H1 (cell line): ENCODE data around the gene HLF. TPM values are rescaled to one million over a fixed set of nuclear protein-coding genes. Genes with fewer than 3 reads are reported as not detected.

Source experiments
- CTCF ChIA-PET: fragments of 300-600 bp; sonication (Branson Sonifier 250); formaldehyde crosslinking; loops from one replicate; lab custom pipeline; 2021; ENCODE audit not compliant: partially characterized antibody; lab: Charles Lee
- POLR2A ChIA-PET: fragments of 300-600 bp; sonication (Branson Sonifier 250); formaldehyde crosslinking; loops from one replicate; lab custom pipeline; 2021; ENCODE audit warnings: inconsistent platforms; ENCODE audit not compliant: partially characterized antibody; lab: Charles Lee
- DNase-seq, 2 experiments: peaks; one replicate each; pipeline versions ENCODE4 v3.0.0 to v3.0.0-alpha.2; 2010 to 2022; ENCODE audit warnings: low spot score in 2 of 2, low read depth in 1 of 2, mixed read lengths in 1 of 2
- FAIRE-seq: peaks from 2 replicates; lab custom pipeline; 2011; peaks lifted over from hg19 to GRCh38; lab: Jason Lieb, UNC
- H2AFZ ChIP-seq: 2 replicates; pipeline ENCODE4 v1.8.1; 2012; ENCODE audit warnings: low read length, inconsistent platforms
- H2AK5ac ChIP-seq: 2 replicates; pipeline ENCODE4 v1.6.1; 2013; ENCODE audit warnings: low read depth, low read length
- H2BK120ac ChIP-seq: replicated peaks from 2 replicates; pipeline ENCODE3; 2013; ENCODE audit warnings: low read depth, low read length, inconsistent platforms
- H2BK12ac ChIP-seq: 2 replicates; pipeline ENCODE4 v1.6.1; 2013; ENCODE audit warnings: low read depth, low read length
- H2BK15ac ChIP-seq: 2 replicates; pipeline ENCODE4 v1.6.1; 2013; ENCODE audit warnings: low read length
- H2BK20ac ChIP-seq: 2 replicates; pipeline ENCODE4 v1.6.1; 2013; ENCODE audit warnings: low read length
- H2BK5ac ChIP-seq: 2 replicates; pipeline ENCODE4 v1.6.1; 2013; ENCODE audit warnings: low read depth, low read length
- H3K14ac ChIP-seq: 2 replicates; pipeline ENCODE4 v1.6.1; 2013; ENCODE audit warnings: inconsistent platforms; ENCODE audit not compliant: insufficient read length
- H3K18ac ChIP-seq: 2 replicates; pipeline ENCODE4 v1.6.1; 2013; ENCODE audit warnings: low read length; ENCODE audit errors: extremely low read depth
- H3K23ac ChIP-seq: 2 replicates; pipeline ENCODE4 v1.6.1; 2013; ENCODE audit warnings: inconsistent platforms; ENCODE audit not compliant: insufficient read length
- H3K23me2 ChIP-seq: 2 replicates; pipeline ENCODE4 v1.6.1; 2013; ENCODE audit warnings: low read depth, low read length
- H3K27ac ChIP-seq: 2 replicates; pipeline ENCODE4 v1.6.1; 2011; ENCODE audit warnings: low read depth, low read length, inconsistent platforms
- H3K27me3 ChIP-seq, 4 experiments: replicated peaks in 1 of 4; 1 replicate in 1 of 4; 2 replicates in 3 of 4; pipeline versions ENCODE4 v1.6.1 to v1.8.1; 2011 to 2013; ENCODE audit warnings: low read length in 3 of 4, mild to moderate bottlenecking in 3 of 4, inconsistent platforms in 2 of 4, mixed read lengths in 2 of 4, moderate library complexity in 1 of 4; ENCODE audit not compliant: control insufficient read depth in 3 of 4, insufficient read depth in 3 of 4; ENCODE audit errors: extremely low read depth in 1 of 4
- H3K36me3 ChIP-seq, 4 experiments: 2 replicates each; pipeline versions ENCODE4 v1.6.1 to v1.8.1; 2011 to 2013; ENCODE audit warnings: mild to moderate bottlenecking in 4 of 4, low read length in 3 of 4, moderate library complexity in 2 of 4, control low read depth in 1 of 4, inconsistent platforms in 1 of 4; ENCODE audit not compliant: insufficient read depth in 4 of 4, control insufficient read depth in 2 of 4
- H3K4ac ChIP-seq: replicated peaks from 2 replicates; pipeline ENCODE3; 2013; ENCODE audit warnings: low read length, low read depth, mixed read lengths, inconsistent platforms; ENCODE audit not compliant: insufficient read length
- H3K4me1 ChIP-seq, 4 experiments: replicated peaks in 1 of 4; 1 replicate in 1 of 4; 2 replicates in 3 of 4; pipeline versions ENCODE4 v1.6.1 to v1.8.1; 2011 to 2013; ENCODE audit warnings: low read length in 3 of 4, inconsistent platforms in 2 of 4, mixed read lengths in 1 of 4; ENCODE audit not compliant: insufficient read depth in 4 of 4, control insufficient read depth in 3 of 4
- H3K4me2 ChIP-seq, 2 experiments: 2 replicates each; pipeline versions ENCODE4 v1.6.1 to v1.8.1; 2011 to 2013; ENCODE audit warnings: low read depth in 2 of 2, low read length in 2 of 2, control low read depth in 1 of 2, inconsistent platforms in 1 of 2, mild to moderate bottlenecking in 1 of 2; ENCODE audit not compliant: insufficient read depth in 1 of 2
- H3K4me3 ChIP-seq, 4 experiments: fragments of 200-600, 300-600 bp in 1 of 4; sonication (generic), shearing (Covaris generic), sonication (Bioruptor Twin) in 1 of 4; 2 replicates each; pipeline versions ENCODE4 v1.5.1 to v1.8.1; 2011 to 2016; ENCODE audit warnings: low read length in 4 of 4, low read depth in 3 of 4, control low read depth in 2 of 4, inconsistent platforms in 2 of 4, mild to moderate bottlenecking in 2 of 4, mixed read lengths in 1 of 4, moderate library complexity in 1 of 4; ENCODE audit not compliant: insufficient read depth in 2 of 4; ENCODE audit errors: extremely low read depth in 1 of 4
- H3K56ac ChIP-seq: replicated peaks from 2 replicates; pipeline ENCODE3; 2013; ENCODE audit warnings: low read depth, mild to moderate bottlenecking, mixed read lengths, low read length, inconsistent platforms; ENCODE audit not compliant: insufficient read length
- H3K79me1 ChIP-seq: 2 replicates; pipeline ENCODE4 v1.6.1; 2013; ENCODE audit warnings: low read depth, low read length, control low read depth
- H3K79me2 ChIP-seq, 2 experiments: 2 replicates each; pipeline versions ENCODE4 v1.6.1 to v1.8.1; 2012 to 2013; ENCODE audit warnings: low read length in 2 of 2, mild to moderate bottlenecking in 2 of 2, inconsistent platforms in 1 of 2; ENCODE audit not compliant: insufficient read depth in 2 of 2, control insufficient read depth in 1 of 2
- H3K9ac ChIP-seq, 4 experiments: replicated peaks in 1 of 4; 1 replicate in 1 of 4; 2 replicates in 3 of 4; pipeline versions ENCODE4 v1.6.1 to v1.8.1; 2011 to 2013; ENCODE audit warnings: low read depth in 3 of 4, low read length in 3 of 4, control low read depth in 2 of 4, mild to moderate bottlenecking in 2 of 4, moderate library complexity in 2 of 4, inconsistent platforms in 1 of 4; ENCODE audit errors: extremely low read depth in 1 of 4
- H3K9me3 ChIP-seq, 2 experiments: 2 replicates each; pipeline versions ENCODE4 v1.6.1 to v1.8.1; 2012 to 2013; ENCODE audit warnings: mild to moderate bottlenecking in 2 of 2, moderate library complexity in 2 of 2, control low read depth in 1 of 2, inconsistent platforms in 1 of 2, low read depth in 1 of 2, low read length in 1 of 2, mixed read lengths in 1 of 2; ENCODE audit not compliant: insufficient read depth in 2 of 2
- H4K20me1 ChIP-seq, 2 experiments: replicated peaks in 1 of 2; 2 replicates each; pipeline versions ENCODE3 to v1.8.1; 2011 to 2013; ENCODE audit warnings: inconsistent platforms in 2 of 2, low read length in 2 of 2, mild to moderate bottlenecking in 1 of 2; ENCODE audit not compliant: insufficient read depth in 2 of 2, control insufficient read depth in 1 of 2
- H4K5ac ChIP-seq: 2 replicates; pipeline ENCODE4 v1.6.1; 2013; ENCODE audit warnings: low read length, low read depth, mixed read lengths, inconsistent platforms; ENCODE audit not compliant: insufficient read length
- H4K8ac ChIP-seq: 2 replicates; pipeline ENCODE4 v1.8.0; 2013; ENCODE audit warnings: mild to moderate bottlenecking, moderate library complexity, low read length, inconsistent platforms; ENCODE audit not compliant: insufficient read depth; ENCODE audit errors: extremely low read depth
- H4K91ac ChIP-seq: replicated peaks from 2 replicates; pipeline ENCODE3; 2013; ENCODE audit warnings: low read length, mixed read lengths, inconsistent platforms; ENCODE audit not compliant: insufficient read length
- ATF2 ChIP-seq: IDR thresholded peaks from 2 replicates; pipeline ENCODE4 v1.6.1; 2012; ENCODE audit warnings: low read length, inconsistent platforms
- CEBPB ChIP-seq: IDR thresholded peaks from 2 replicates; pipeline ENCODE4 v1.6.1; 2012; ENCODE audit warnings: low read depth, low read length
- GTF2F1 ChIP-seq: IDR thresholded peaks from 2 replicates; pipeline ENCODE4 v1.6.1; 2012; ENCODE audit warnings: low read depth, low read length, improper control_type of control experiment, borderline replicate concordance
- HDAC6 ChIP-seq: IDR thresholded peaks from one replicate; pipeline ENCODE4 v1.7.1; 2012; ENCODE audit warnings: low read depth, mild to moderate bottlenecking, inconsistent platforms, low read length, moderate library complexity
- KDM5A ChIP-seq: fragments of 200-600 bp; IDR thresholded peaks from 2 replicates; pipeline ENCODE4 v1.7.1; 2012; ENCODE audit warnings: mild to moderate bottlenecking, low read length, inconsistent platforms, mixed read lengths
- RFX5 ChIP-seq: IDR thresholded peaks from 2 replicates; pipeline ENCODE4 v1.6.1; 2011; ENCODE audit warnings: low read depth, low read length, improper control_type of control experiment, borderline replicate concordance
- SAP30 ChIP-seq: fragments of 300-600 bp; sonication (generic); IDR thresholded peaks from 2 replicates; pipeline ENCODE4 v1.7.1; 2012; ENCODE audit warnings: low read length, moderate library complexity, mild to moderate bottlenecking, inconsistent platforms; ENCODE audit not compliant: insufficient read depth, insufficient replicate concordance
- SIN3A ChIP-seq, 2 experiments: IDR thresholded peaks in 1 of 2; conservative IDR thresholded peaks in 1 of 2; 2 replicates each; pipeline ENCODE4 v1.6.1; 2011 to 2012; ENCODE audit warnings: low read length in 2 of 2, improper control_type of control experiment in 1 of 2, low read depth in 1 of 2, mild to moderate bottlenecking in 1 of 2
- SRF ChIP-seq: IDR thresholded peaks from 2 replicates; pipeline ENCODE4 v1.6.1; 2011; ENCODE audit warnings: mild to moderate bottlenecking, low read depth, low read length, moderate library complexity
- TAF1 ChIP-seq: IDR thresholded peaks from 2 replicates; pipeline ENCODE4 v1.6.1; 2011; ENCODE audit warnings: mild to moderate bottlenecking, low read depth, low read length
- TBP ChIP-seq: IDR thresholded peaks from 2 replicates; pipeline ENCODE4 v1.6.1; 2011; ENCODE audit warnings: low read depth, low read length, improper control_type of control experiment
- TCF12 ChIP-seq: IDR thresholded peaks from 2 replicates; pipeline ENCODE4 v1.6.1; 2011; ENCODE audit warnings: low read depth, mild to moderate bottlenecking, low read length
- WGBS, 2 experiments: shearing (Covaris generic) in 1 of 2; methylation state at CpG; one replicate each; pipeline versions ENCODE4 v1.1.6 to v1.1.7; 2013 to 2015; ENCODE audit warnings: low lambda C conversion rate in 2 of 2, mixed read lengths in 2 of 2, inconsistent platforms in 1 of 2, low coverage in 1 of 2, missing lambda C conversion rate in 1 of 2; ENCODE audit not compliant: insufficient replicate concordance in 2 of 2, insufficient coverage in 1 of 2, insufficient read length in 1 of 2; ENCODE audit errors: extremely low coverage in 1 of 2, missing lambda C conversion rate in 1 of 2; 5-methylcytosine and 5-hydroxymethylcytosine counted together
- polyA plus RNA-seq, 7 experiments: library from polyadenylated mRNA; depleted of rRNA in 3 of 7; stranded (reverse) in 5 of 7; unstranded in 2 of 7; fragments of >200 nt in 5 of 7; fragments of 200-250 nt in 2 of 7; gene quantifications; 1 replicate in 5 of 7; 2 replicates in 1 of 7; 4 replicates in 1 of 7; pipeline versions ENCODE4 v1.2.1 to v1.2.3, GENCODE V29; 2011 to 2013; ENCODE audit warnings: missing spikeins in 2 of 7, mixed read lengths in 2 of 7
- total RNA-seq: library from RNA; stranded (reverse); fragmentation: NEBNext Ultra II Directional; extraction: Animal tissue kit (Norgen Biotek cat#: 25700); gene quantifications from 2 replicates; pipeline ENCODE4 v1.2.1, GENCODE V29; 2021

HLF gene
- total and polyA plus RNA-seq, 2 of the 8 experiments (the other 6 are each of a cell fraction or from before 2014, with no cell fraction given): 0.39 to 0.60 TPM

GRCh38 chr17:55299162-55299838 is 34.5 kb downstream of the HLF start:
- no peak overlapping the region for H2BK20ac ChIP-seq
- no peaks in the 10 kb centered on the region for H3K27me3 ChIP-seq
- H3K14ac ChIP-seq: no peak overlapping the region
- H3K4me3 ChIP-seq: no peak overlapping the region
- no peaks in the 10 kb centered on the region for H3K4me1 ChIP-seq
- H3K4me2 ChIP-seq: no peak overlapping the region
- no peaks in the 10 kb centered on the region for H3K9me3 ChIP-seq
- H2BK5ac ChIP-seq: no peak overlapping the region
- DNase-seq (no peak), FAIRE-seq (no peak)
- no peak overlapping the region for H3K4ac ChIP-seq
- WGBS, 2 experiments: 95% methylated on average over 10 of the region's 10 CpGs; no CpG with 5 or more reads in 1 of the 2 experiments
- H2BK15ac ChIP-seq: no peak overlapping the region
- no peak overlapping the region for H4K8ac ChIP-seq
- H4K91ac ChIP-seq: no peak overlapping the region
- H3K56ac ChIP-seq: no peak overlapping the region
- ChIA-PET POLR2A (no interaction called here), CTCF (interaction anchor here (1.3 to 2.3 kb wide), 2 partner anchors 10 to 283 kb away, joined by 3 to 7 read pairs; no protein-coding TSS in a partner anchor)
- H3K18ac ChIP-seq: no peak overlapping the region
- TF ChIP-seq SIN3A (conservative IDR thresholded peaks at IDR 0.05 in 1 of 2, IDR thresholded peaks at IDR 0.05 in 1 of 2; ENCODE audit: low read depth in 1 of 2, low read length in 2 of 2) (no peak), GTF2F1 (no peak), TAF1 (no peak), ATF2 (no peak), SRF (no peak), CEBPB (no peak), HDAC6 (no peak), SAP30 (no peak), TBP (no peak), RFX5 (no peak), KDM5A (no peak), TCF12 (no peak)
- no peak overlapping the region for H2AFZ ChIP-seq
- H4K20me1 ChIP-seq: no peaks in the 10 kb centered on the region
- H3K36me3 ChIP-seq: no peaks in the 10 kb centered on the region
- no peak overlapping the region for H3K27ac ChIP-seq
- no peaks in the 10 kb centered on the region for H3K23me2 ChIP-seq
- H4K5ac ChIP-seq: no peak overlapping the region
- no peaks in the 10 kb centered on the region for H3K79me1 ChIP-seq
- H2AK5ac ChIP-seq: no peak overlapping the region
- H3K9ac ChIP-seq: no peak overlapping the region
- H2BK12ac ChIP-seq: no peak overlapping the region
- H3K79me2 ChIP-seq: no peaks in the 10 kb centered on the region
- no peak overlapping the region for H2BK120ac ChIP-seq
- H3K23ac ChIP-seq: no peak overlapping the region
